Measurements from ENCODE around the gene CYBA.

DNA sequence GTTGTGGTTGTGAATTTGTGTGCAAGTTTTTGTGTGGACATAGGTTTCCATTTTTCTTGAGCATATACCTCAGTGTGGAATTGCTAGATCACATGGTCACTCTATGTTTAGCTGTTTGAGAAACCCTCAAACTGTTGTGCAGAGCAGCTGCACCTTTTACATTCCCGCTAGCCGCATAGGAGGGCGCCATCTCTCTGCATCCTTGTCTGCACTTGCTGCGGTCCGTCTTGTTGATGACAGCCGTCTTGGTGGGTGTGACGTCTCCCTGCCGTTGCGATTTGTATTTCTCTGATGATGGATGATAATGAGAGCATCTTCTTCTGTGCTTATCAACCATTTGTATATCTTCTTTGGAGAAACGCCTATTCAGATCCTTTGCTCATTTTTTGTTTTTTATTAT is 37.6 kb downstream of the CYBA start:
- no peak for TF ChIP-seq POLR2A (IDR thresholded peaks at IDR 0.05)
- TF ChIP-seq, protein P1, sequence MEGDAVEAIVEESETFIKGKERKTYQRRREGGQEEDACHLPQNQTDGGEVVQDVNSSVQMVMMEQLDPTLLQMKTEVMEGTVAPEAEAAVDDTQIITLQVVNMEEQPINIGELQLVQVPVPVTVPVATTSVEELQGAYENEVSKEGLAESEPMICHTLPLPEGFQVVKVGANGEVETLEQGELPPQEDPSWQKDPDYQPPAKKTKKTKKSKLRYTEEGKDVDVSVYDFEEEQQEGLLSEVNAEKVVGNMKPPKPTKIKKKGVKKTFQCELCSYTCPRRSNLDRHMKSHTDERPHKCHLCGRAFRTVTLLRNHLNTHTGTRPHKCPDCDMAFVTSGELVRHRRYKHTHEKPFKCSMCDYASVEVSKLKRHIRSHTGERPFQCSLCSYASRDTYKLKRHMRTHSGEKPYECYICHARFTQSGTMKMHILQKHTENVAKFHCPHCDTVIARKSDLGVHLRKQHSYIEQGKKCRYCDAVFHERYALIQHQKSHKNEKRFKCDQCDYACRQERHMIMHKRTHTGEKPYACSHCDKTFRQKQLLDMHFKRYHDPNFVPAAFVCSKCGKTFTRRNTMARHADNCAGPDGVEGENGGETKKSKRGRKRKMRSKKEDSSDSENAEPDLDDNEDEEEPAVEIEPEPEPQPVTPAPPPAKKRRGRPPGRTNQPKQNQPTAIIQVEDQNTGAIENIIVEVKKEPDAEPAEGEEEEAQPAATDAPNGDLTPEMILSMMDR (IDR thresholded peaks at IDR 0.05), result no peak
- TF ChIP-seq EP300 (IDR thresholded peaks at IDR 0.05; ENCODE audit: low read depth), result no peak
- TF ChIP-seq POLR2AphosphoS5 (IDR thresholded peaks at IDR 0.05), result no peak

All from transverse colon (tissue), 4 donors.